Measurements from ENCODE around the gene ADIRF.
"Not testable (repeated sequence)": the region's sequence is repeated elsewhere in the genome, so short reads cannot be mapped to it uniquely, and the experiment has no call there.

ADIRF gene

DNA sequence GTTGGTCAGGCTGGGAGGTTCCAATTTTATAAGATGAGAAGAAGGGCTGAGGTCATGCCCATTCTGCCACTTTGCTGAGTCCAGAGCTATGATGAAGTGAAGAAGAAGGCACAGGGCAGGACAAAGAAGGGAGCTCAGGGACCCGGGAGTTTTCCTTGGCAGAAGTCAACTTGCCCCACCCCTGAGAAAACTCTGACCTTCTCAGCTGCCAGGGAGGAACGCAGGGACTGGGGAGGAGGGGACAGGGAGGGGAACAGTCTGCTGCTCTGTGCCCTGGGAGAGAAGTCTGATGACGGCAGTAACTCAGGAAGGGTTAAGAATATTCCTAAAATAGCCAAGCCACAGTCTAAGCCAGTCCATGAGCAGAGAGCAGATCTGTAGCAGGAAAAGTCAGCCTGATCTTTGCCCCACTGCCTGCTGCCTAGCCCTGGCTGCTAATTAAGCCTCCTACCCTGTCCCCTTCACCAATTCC is 11.7 kb downstream of the ADIRF start:
- TF ChIP-seq, protein P1, sequence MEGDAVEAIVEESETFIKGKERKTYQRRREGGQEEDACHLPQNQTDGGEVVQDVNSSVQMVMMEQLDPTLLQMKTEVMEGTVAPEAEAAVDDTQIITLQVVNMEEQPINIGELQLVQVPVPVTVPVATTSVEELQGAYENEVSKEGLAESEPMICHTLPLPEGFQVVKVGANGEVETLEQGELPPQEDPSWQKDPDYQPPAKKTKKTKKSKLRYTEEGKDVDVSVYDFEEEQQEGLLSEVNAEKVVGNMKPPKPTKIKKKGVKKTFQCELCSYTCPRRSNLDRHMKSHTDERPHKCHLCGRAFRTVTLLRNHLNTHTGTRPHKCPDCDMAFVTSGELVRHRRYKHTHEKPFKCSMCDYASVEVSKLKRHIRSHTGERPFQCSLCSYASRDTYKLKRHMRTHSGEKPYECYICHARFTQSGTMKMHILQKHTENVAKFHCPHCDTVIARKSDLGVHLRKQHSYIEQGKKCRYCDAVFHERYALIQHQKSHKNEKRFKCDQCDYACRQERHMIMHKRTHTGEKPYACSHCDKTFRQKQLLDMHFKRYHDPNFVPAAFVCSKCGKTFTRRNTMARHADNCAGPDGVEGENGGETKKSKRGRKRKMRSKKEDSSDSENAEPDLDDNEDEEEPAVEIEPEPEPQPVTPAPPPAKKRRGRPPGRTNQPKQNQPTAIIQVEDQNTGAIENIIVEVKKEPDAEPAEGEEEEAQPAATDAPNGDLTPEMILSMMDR (IDR thresholded peaks at IDR 0.05; ENCODE audit: extremely low read depth, insufficient read depth, missing control alignments), result no peak
- DNase-seq (ENCODE audit: low spot score), result no peak
- in situ Hi-C loops (cut with MboI; ENCODE audit: low pct_unique_long_range_greater_than_20kb, low sequenced_read_pairs, unreplicated experiment), result no loop called here

DNA sequence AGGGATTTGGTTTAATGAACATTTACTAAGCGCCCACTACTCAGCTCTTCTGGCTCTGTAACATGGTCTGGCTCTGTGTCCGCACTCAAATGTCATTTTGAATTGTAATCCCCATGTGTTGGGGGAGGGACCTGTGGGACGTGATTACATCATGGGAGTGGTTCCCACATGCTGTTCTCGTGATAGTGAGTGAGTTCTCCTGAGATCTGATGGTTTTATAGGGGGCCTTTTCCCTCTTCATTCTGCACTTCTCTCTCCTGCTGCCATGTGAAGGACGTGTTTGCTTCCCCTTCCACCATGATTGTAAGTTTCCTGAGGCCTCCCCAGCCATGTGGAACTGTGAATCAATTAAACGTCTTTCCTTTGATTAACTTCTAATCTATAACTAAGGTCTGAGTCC is 12.7 kb downstream of the ADIRF start:
- in situ Hi-C loops (cut with MboI; ENCODE audit: low pct_unique_long_range_greater_than_20kb, low sequenced_read_pairs, unreplicated experiment); DNase-seq (ENCODE audit: low spot score): not testable (repeated sequence)

DNA sequence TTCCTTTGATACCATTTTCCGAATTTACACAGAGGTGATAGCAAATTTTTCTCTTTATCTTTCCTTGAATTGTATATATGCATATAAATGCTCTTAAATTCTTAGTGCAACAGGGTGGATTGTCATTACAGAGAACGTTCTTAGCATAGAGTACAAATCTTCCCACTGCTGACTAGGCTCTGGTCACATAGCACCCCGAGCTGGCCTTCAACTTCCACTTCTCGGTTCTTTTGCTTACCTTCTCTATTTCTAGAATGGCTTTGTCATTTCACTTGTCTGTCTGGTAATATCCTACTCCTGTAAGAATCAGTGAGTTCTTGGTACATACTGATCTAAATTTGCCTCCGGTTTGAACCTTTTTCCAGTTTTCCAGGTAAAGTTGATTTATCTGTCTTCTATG is 13.4 kb downstream of the ADIRF start:
- TF ChIP-seq, protein P1 (IDR thresholded peaks at IDR 0.05; ENCODE audit: extremely low read depth, insufficient read depth, missing control alignments), result no peak
- DNase-seq (ENCODE audit: low spot score), result no peak
- in situ Hi-C loops (cut with MboI; ENCODE audit: low pct_unique_long_range_greater_than_20kb, low sequenced_read_pairs, unreplicated experiment), result no loop called here

DNA sequence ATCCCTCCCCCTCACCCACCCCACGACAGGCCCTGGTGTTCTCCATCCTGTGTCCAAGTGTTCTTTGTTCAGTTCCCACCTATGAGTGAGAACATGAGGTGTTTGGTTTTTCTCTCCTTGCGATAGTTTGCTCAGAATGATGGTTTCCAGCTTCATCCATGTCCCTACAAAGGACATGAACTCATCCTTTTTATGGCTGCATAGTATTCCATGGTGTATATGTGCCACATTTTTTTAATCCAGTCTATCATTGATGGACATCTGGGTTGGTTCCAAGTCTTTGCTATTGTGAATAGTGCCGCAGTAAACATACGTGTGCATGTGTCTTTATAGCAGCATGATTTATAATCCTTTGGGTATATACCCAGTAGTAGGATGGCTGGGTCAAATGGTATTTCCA is 16.2 kb downstream of the ADIRF start:
- in situ Hi-C loops (cut with MboI; ENCODE audit: low pct_unique_long_range_greater_than_20kb, low sequenced_read_pairs, unreplicated experiment); DNase-seq (ENCODE audit: low spot score): not testable (repeated sequence)

DNA sequence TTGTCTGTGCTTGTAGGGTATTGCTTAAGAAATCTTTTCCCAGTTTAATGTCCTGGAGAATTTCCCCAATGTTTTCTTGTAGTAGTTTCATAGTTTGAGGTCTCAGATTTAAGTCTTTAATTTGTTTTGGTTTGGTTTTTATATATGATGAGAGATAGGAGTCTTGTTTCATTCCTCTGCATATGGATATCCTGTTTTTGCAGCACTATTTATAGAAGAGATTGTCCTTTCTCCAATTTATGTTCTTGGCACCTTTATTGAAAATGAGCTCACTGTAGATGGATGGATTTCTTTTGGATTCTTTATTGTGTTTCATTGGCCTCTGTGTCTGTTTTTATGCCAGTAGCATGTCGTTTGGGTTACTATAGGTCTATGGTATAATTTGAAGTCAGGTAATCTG is 20.2 kb downstream of the ADIRF start:
- TF ChIP-seq, protein P1 (IDR thresholded peaks at IDR 0.05; ENCODE audit: extremely low read depth, insufficient read depth, missing control alignments), result no peak
- DNase-seq (ENCODE audit: low spot score), result no peak
- in situ Hi-C loops (cut with MboI; ENCODE audit: low pct_unique_long_range_greater_than_20kb, low sequenced_read_pairs, unreplicated experiment), result no loop called here

DNA sequence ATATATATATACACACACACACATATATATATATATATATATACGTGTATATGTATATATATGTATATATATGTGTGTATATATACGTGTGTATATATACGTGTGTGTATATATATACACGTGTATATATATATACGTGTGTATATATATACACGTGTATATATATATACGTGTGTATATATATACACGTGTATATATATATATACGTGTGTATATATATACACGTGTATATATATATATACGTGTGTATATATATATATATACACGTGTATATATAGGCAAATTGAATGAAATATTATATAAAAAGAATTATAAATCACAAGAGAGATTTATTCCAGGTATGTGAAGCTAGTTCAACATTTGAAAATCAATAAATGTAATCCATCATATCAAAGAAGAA is 23.1 kb downstream of the ADIRF start:
- DNase-seq (ENCODE audit: low spot score); in situ Hi-C loops (cut with MboI; ENCODE audit: low pct_unique_long_range_greater_than_20kb, low sequenced_read_pairs, unreplicated experiment): not testable (repeated sequence)

DNA sequence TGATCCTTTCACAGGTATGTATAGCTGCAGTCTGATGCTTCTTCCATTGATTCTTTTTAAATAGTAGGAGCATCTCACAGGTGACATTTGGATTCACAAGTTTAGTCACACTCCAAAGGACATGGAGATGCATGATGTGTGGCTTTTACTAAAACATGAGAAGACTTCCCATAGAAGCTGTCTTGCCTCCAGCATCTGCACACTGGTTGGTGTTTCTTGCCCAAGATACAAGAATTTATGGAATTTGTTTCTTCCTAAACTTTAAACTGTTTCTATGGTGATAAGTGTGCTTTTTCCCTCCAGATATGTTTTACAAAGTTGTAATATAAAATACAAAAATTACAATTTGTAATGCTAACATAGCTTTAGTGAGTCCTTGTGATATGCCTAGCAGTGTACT is 24.2 kb downstream of the ADIRF start:
- TF ChIP-seq, protein P1 (IDR thresholded peaks at IDR 0.05; ENCODE audit: extremely low read depth, insufficient read depth, missing control alignments), result no peak
- no peak for DNase-seq (ENCODE audit: low spot score)
- in situ Hi-C loops (cut with MboI; ENCODE audit: low pct_unique_long_range_greater_than_20kb, low sequenced_read_pairs, unreplicated experiment), result no loop called here

DNA sequence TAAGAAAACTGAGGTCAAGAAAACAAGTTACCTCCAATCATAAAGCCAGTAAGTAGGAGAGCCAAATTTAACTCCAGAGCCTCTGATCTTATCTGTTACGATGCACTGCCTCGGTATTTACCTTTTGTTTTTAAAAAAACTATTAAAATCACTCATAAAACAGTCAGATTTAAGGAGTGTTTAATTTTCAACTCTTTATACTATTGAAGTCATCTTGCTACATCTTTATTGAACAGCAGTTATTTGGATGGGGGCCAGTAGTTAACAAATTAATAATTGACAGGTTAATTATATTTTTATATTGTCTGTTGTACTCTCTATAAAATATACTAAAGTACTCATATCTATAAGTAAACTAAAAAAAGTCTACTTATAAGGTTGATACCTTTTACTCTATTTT is 24.6 kb downstream of the ADIRF start:
- TF ChIP-seq, protein P1 (IDR thresholded peaks at IDR 0.05; ENCODE audit: extremely low read depth, insufficient read depth, missing control alignments), result no peak
- no peak for DNase-seq (ENCODE audit: low spot score)
- in situ Hi-C loops (cut with MboI; ENCODE audit: low pct_unique_long_range_greater_than_20kb, low sequenced_read_pairs, unreplicated experiment), result no loop called here

DNA sequence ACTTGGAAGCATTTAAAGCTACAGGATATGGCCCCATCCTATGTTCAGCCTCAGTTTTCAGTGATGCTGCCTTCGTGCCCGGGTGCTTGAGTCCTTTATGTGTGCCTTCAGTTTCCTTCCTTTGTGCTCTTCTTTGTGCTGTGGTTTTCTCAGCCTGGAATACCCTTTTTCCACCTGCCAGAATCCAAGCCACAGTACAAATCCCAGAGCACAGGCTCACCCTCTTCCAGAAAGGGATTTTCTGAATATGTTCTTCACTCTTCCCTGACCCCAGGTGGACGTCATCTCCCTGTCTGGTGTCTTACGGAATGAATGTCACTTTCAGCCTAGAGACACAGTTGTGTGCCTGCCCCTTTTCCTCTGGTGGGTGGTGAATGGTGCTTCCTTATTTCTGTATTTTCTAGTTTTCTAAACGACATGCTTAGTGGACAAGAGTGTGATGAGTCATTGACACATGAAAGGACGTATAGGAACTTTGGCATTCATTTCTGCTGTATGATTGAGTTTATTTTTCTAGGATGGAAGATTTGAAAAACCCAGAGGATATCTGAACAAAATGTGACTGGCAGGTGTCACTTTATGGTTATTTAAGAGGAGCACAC is 31.6 kb downstream of the ADIRF start:
- DNase-seq (ENCODE audit: low spot score); in situ Hi-C loops (cut with MboI; ENCODE audit: low pct_unique_long_range_greater_than_20kb, low sequenced_read_pairs, unreplicated experiment): not testable (repeated sequence)
